ENCODE results near the gene CLPTM1L. TPM values are rescaled to one million over a fixed set of nuclear protein-coding genes. Genes with fewer than 3 reads are reported as not detected.
"Not testable (repeated sequence)": the region's sequence is repeated elsewhere in the genome, so short reads cannot be mapped to it uniquely, and the experiment has no call there.

CLPTM1L gene
- polyA plus RNA-seq, 1 donor: 140 TPM

- DNase-seq: not testable (repeated sequence)
These were observed 16.4 kb downstream of the CLPTM1L start for GRCh38 chr5:1328237-1329110.

- DNase-seq: not testable (repeated sequence)
These were observed 17.8 kb downstream of the CLPTM1L start for GRCh38 chr5:1326901-1327756.

GRCh38 chr5:1326532-1326875 lies 18.4 kb downstream of the CLPTM1L start:
- not testable (repeated sequence) for DNase-seq

GRCh38 chr5:1325870-1326531 lies 18.9 kb downstream of the CLPTM1L start:
- DNase-seq: no peak

GRCh38 chr5:1325191-1325741 lies 19.6 kb downstream of the CLPTM1L start:
- no peak for DNase-seq

- DNase-seq: no peak
These were observed 20.1 kb downstream of the CLPTM1L start for GRCh38 chr5:1324719-1325190.

GRCh38 chr5:1324301-1324700 lies 20.6 kb downstream of the CLPTM1L start:
- DNase-seq: no peak

- DNase-seq: no peak
These were observed 21.1 kb downstream of the CLPTM1L start for GRCh38 chr5:1323803-1324173.

GRCh38 chr5:1322955-1323802 lies 21.7 kb downstream of the CLPTM1L start:
- no peak for DNase-seq

GRCh38 chr5:1322036-1322900 lies 22.6 kb downstream of the CLPTM1L start:
- DNase-seq: no peak

GRCh38 chr5:1321576-1321975 lies 23.3 kb downstream of the CLPTM1L start:
- no peak for DNase-seq

GRCh38 chr5:1320436-1321344 lies 24.2 kb downstream of the CLPTM1L start:
- DNase-seq: no peak

GRCh38 chr5:1319436-1320256 lies 25.3 kb downstream of the CLPTM1L start:
- no peak for DNase-seq

GRCh38 chr5:1318659-1319251 lies 26.1 kb downstream of the CLPTM1L start:
- no peak for DNase-seq

- no peak for DNase-seq
These were observed 26.9 kb downstream of the CLPTM1L start for GRCh38 chr5:1317921-1318565.

- no peak for DNase-seq
These were observed 28.1 kb downstream of the CLPTM1L start for GRCh38 chr5:1316588-1317340.
